HepG2 (cell line): ENCODE results near the gene NFIC. TPM values are rescaled to one million over a fixed set of nuclear protein-coding genes. Genes with fewer than 3 reads are reported as not detected.
A peak's percentile ranks its signal among the peaks of the same experiment; 100 is the strongest.

Experiments used
- ASH2L ChIP-seq: fragments of 300-600, 200-600 bp; sonication (generic); IDR thresholded peaks from 2 replicates; pipeline ENCODE4 v1.7.0; 2017; ENCODE audit warnings: low read depth, mild to moderate bottlenecking, moderate library complexity, mixed read lengths, low read length; ENCODE audit not compliant: insufficient read length
- BHLHE40 ChIP-seq: IDR thresholded peaks from 2 replicates; pipeline ENCODE4 v1.6.1; 2011; ENCODE audit warnings: low read length, improper control_type of control experiment
- CSRNP1 ChIP-seq: sonication (generic); formaldehyde crosslinking; IDR thresholded peaks from 2 replicates; pipeline ENCODE4 v1.8.1; 2023; ENCODE audit warnings: mild to moderate bottlenecking, missing genetic modification reagents
- FOXM1 ChIP-seq: sonication (generic); formaldehyde crosslinking; IDR thresholded peaks from 2 replicates; pipeline ENCODE4 v1.5.0; 2020; ENCODE audit warnings: missing genetic modification reagents
- HMGA1 ChIP-seq: sonication (generic); formaldehyde crosslinking; conservative IDR thresholded peaks from 2 replicates; pipeline ENCODE4 v1.4.0; 2020; ENCODE audit warnings: missing genetic modification reagents
- HNF1B ChIP-seq: sonication (generic); formaldehyde crosslinking; IDR thresholded peaks from 2 replicates; pipeline ENCODE4 v1.5.1; 2020; ENCODE audit warnings: mild to moderate bottlenecking, moderate library complexity, missing genetic modification reagents
- IRF1 ChIP-seq: sonication (generic); formaldehyde crosslinking; IDR thresholded peaks from 2 replicates; pipeline ENCODE4 v1.4.0; 2020; ENCODE audit warnings: low read depth, mild to moderate bottlenecking, missing genetic modification reagents
- ISL2 ChIP-seq: sonication (generic); formaldehyde crosslinking; IDR thresholded peaks from 2 replicates; pipeline ENCODE4 v1.5.0; 2020; ENCODE audit warnings: missing genetic modification reagents
- JUNB ChIP-seq: sonication (generic); formaldehyde crosslinking; IDR thresholded peaks from 2 replicates; pipeline ENCODE4 v1.8.0; 2022; ENCODE audit warnings: missing genetic modification reagents, mild to moderate bottlenecking, borderline replicate concordance
- JUND ChIP-seq: sonication (generic); formaldehyde crosslinking; IDR thresholded peaks from 2 replicates; pipeline ENCODE4 v1.8.0; 2022; ENCODE audit warnings: mild to moderate bottlenecking, missing genetic modification reagents
- POLR2G ChIP-seq: fragments of 200-400 bp; formaldehyde crosslinking; IDR thresholded peaks from 2 replicates; pipeline ENCODE4 v1.6.1; 2018; ENCODE audit warnings: mild to moderate bottlenecking, low read depth, low read length, moderate library complexity
- RAD21 ChIP-seq: fragments of 450-650 bp; formaldehyde crosslinking; IDR thresholded peaks from 2 replicates; pipeline ENCODE4 v1.5.0; 2020; ENCODE audit warnings: mild to moderate bottlenecking
- SSRP1 ChIP-seq: IDR thresholded peaks from 2 replicates; pipeline ENCODE4 v1.6.1; 2016; ENCODE audit warnings: control low read depth
- TCF7L2 ChIP-seq: IDR thresholded peaks from 2 replicates; pipeline ENCODE4 v1.6.1; 2011; ENCODE audit warnings: mild to moderate bottlenecking, low read depth, low read length, moderate library complexity
- ZBTB7A ChIP-seq: sonication (generic); formaldehyde crosslinking; IDR thresholded peaks from 2 replicates; pipeline ENCODE4 v1.8.0; 2022; ENCODE audit warnings: mild to moderate bottlenecking, missing genetic modification reagents
- ZMAT5 ChIP-seq: sonication (generic); formaldehyde crosslinking; IDR thresholded peaks from 2 replicates; pipeline ENCODE4 v1.5.0; 2020; ENCODE audit warnings: mild to moderate bottlenecking, low read depth, missing genetic modification reagents, borderline replicate concordance
- ZNF354B ChIP-seq: sonication (generic); formaldehyde crosslinking; IDR thresholded peaks from 2 replicates; pipeline ENCODE4 v1.8.0; 2022; ENCODE audit warnings: mild to moderate bottlenecking, missing genetic modification reagents
- ZNF557 ChIP-seq: sonication (generic); formaldehyde crosslinking; IDR thresholded peaks from 2 replicates; pipeline ENCODE4 v1.4.0; 2020; ENCODE audit warnings: missing genetic modification reagents
- ZNF782 ChIP-seq: sonication (generic); formaldehyde crosslinking; IDR thresholded peaks from 2 replicates; pipeline ENCODE4 v1.4.0; 2020; ENCODE audit warnings: missing genetic modification reagents, mild to moderate bottlenecking, borderline replicate concordance
- ZSCAN22 ChIP-seq: sonication (generic); formaldehyde crosslinking; IDR thresholded peaks from 2 replicates; pipeline ENCODE4 v1.4.0; 2020; ENCODE audit warnings: mild to moderate bottlenecking, missing genetic modification reagents
- ZSCAN30 ChIP-seq: sonication (generic); formaldehyde crosslinking; IDR thresholded peaks from 2 replicates; pipeline ENCODE4 v1.5.0; 2020; ENCODE audit warnings: mild to moderate bottlenecking, missing genetic modification reagents
- polyA plus RNA-seq, 8 experiments: library from polyadenylated mRNA; depleted of rRNA in 3 of 8; stranded (reverse) in 7 of 8; unstranded in 1 of 8; fragments of >200 nt; fragmentation: Illumina TruSeq in 4 of 8; extraction: Trizol in 4 of 8; gene quantifications; 2 replicates each; pipeline versions ENCODE4 v1.2.1 to v1.2.3, GENCODE V29; 2011 to 2016; ENCODE audit warnings: low read depth in 4 of 8, missing spikeins in 1 of 8, mixed read lengths in 1 of 8; ENCODE audit not compliant: insufficient read depth in 1 of 8
- total RNA-seq, 5 experiments: library from RNA; depleted of rRNA; stranded (reverse); fragments of >200 nt; fragmentation: Illumina TruSeq; extraction: Trizol; gene quantifications; 2 replicates each; pipeline ENCODE4 v1.2.3, GENCODE V29; 2016; ENCODE audit warnings: low read depth in 1 of 5
- TF ChIP-seq, protein P1 (sequence below): sonication (generic); formaldehyde crosslinking; IDR thresholded peaks from 2 replicates; pipeline ENCODE4 v1.4.0; 2020; ENCODE audit warnings: missing genetic modification reagents
- TF ChIP-seq, protein P2 (sequence below): sonication (generic); formaldehyde crosslinking; IDR thresholded peaks from 2 replicates; pipeline ENCODE4 v1.8.1; 2022; ENCODE audit warnings: mild to moderate bottlenecking, missing genetic modification reagents

Gene NFIC
- total and polyA plus RNA-seq, 2 of the 13 experiments (the other 11 are each of a cell fraction or from before 2014, with no cell fraction given), result 1.3 to 2.5 TPM

- TF ChIP-seq ASH2L (no peak), ZSCAN30 (CRISPR knock-in tag) (no peak), ZNF782 (CRISPR knock-in tag) (peak; percentile 27; the same call in 1 of the 2 replicates), TCF7L2 (no peak), ZSCAN22 (CRISPR knock-in tag) (no peak), RAD21 (CRISPR knock-in tag) (no peak), ZMAT5 (CRISPR knock-in tag) (no peak), ZBTB7A (CRISPR knock-in tag) (peak; percentile 89), ZNF354B (CRISPR knock-in tag) (no peak), HMGA1 (CRISPR knock-in tag) (no peak), SSRP1 (CRISPR knock-in tag) (no peak), CSRNP1 (CRISPR knock-in tag) (no peak), FOXM1 (CRISPR knock-in tag) (no peak), ISL2 (no peak), ZNF557 (CRISPR knock-in tag) (no peak), JUNB (CRISPR knock-in tag) (no peak), JUND (no peak), POLR2G (0 out of 2 replicates have a peak, but pooled peaks have one; percentile 35), BHLHE40 (peak; percentile 37; the same call in 1 of the 2 replicates), HNF1B (CRISPR knock-in tag) (no peak), IRF1 (CRISPR knock-in tag) (no peak)
- TF ChIP-seq, protein P1, sequence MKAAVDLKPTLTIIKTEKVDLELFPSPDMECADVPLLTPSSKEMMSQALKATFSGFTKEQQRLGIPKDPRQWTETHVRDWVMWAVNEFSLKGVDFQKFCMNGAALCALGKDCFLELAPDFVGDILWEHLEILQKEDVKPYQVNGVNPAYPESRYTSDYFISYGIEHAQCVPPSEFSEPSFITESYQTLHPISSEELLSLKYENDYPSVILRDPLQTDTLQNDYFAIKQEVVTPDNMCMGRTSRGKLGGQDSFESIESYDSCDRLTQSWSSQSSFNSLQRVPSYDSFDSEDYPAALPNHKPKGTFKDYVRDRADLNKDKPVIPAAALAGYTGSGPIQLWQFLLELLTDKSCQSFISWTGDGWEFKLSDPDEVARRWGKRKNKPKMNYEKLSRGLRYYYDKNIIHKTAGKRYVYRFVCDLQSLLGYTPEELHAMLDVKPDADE (CRISPR knock-in tag), result no peak
- TF ChIP-seq, protein P2, sequence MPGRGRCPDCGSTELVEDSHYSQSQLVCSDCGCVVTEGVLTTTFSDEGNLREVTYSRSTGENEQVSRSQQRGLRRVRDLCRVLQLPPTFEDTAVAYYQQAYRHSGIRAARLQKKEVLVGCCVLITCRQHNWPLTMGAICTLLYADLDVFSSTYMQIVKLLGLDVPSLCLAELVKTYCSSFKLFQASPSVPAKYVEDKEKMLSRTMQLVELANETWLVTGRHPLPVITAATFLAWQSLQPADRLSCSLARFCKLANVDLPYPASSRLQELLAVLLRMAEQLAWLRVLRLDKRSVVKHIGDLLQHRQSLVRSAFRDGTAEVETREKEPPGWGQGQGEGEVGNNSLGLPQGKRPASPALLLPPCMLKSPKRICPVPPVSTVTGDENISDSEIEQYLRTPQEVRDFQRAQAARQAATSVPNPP (CRISPR knock-in tag), result no peak
Measured at GRCh38 chr19:3360421-3361383, 5.7 kb upstream of the NFIC start (continued).
